ENCODE data around the gene RPP40. TPM values are rescaled to one million over a fixed set of nuclear protein-coding genes. Genes with fewer than 3 reads are reported as not detected.
A peak's percentile ranks its signal among the peaks of the same experiment; 100 is the strongest.

RPP40 gene
- total and polyA plus RNA-seq, 8 donors: 3.3 to 7.3 (median 4.9) TPM; not detected in 2

- peak overlapping the region in 1 of 5 donors; percentile 67 for H3K27ac ChIP-seq
- no peak for TF ChIP-seq POLR2AphosphoS5 (IDR thresholded peaks at IDR 0.05)
- no peaks in the 10 kb centered on the region for H3K27me3 ChIP-seq
- no peaks in the 10 kb centered on the region for H3K36me3 ChIP-seq
- WGBS, 5 donors: 85 to 93% (median 89%) methylated on average over 12 to 13 of the region's 13 CpGs
- peaks cover 0 to 15% (median 7%) of the 10 kb centered on the region in 4 donors for H3K4me1 ChIP-seq
- no peak for DNase-seq
- H3K9me3 ChIP-seq: no peaks in the 10 kb centered on the region
- intact Hi-C loops (cut with DNase I; ENCODE audit: low total_unique reads): no loop called here
- H3K4me3 ChIP-seq: no peak overlapping the region
Measured at GRCh38 chr6:4973415-4973814, 30.4 kb downstream of the RPP40 start.

- H3K9me3 ChIP-seq: no peaks in the 10 kb centered on the region
- H3K27ac ChIP-seq: no peak overlapping the region
- no peaks in the 10 kb centered on the region for H3K36me3 ChIP-seq
- H3K4me1 ChIP-seq: peaks cover 0 to 15% (median 7%) of the 10 kb centered on the region in 4 donors
- DNase-seq: no peak
- TF ChIP-seq POLR2A (IDR thresholded peaks at IDR 0.05) (no peak), POLR2AphosphoS5 (IDR thresholded peaks at IDR 0.05) (no peak), EP300 (IDR thresholded peaks at IDR 0.05) (no peak), CTCF (IDR thresholded peaks at IDR 0.05) (no peak)
- WGBS, 5 donors: 78 to 86% (median 83%) methylated on average over 10 of the region's 10 CpGs
- H3K4me3 ChIP-seq: no peak overlapping the region
- intact Hi-C loops (cut with DNase I; ENCODE audit: low total_unique reads): no loop called here
- H3K27me3 ChIP-seq: no peaks in the 10 kb centered on the region
Measured at GRCh38 chr6:4972438-4972837, 31.4 kb downstream of the RPP40 start.

GRCh38 chr6:4971851-4972250 lies 32.0 kb downstream of the RPP40 start:
- intact Hi-C loops (cut with DNase I; ENCODE audit: low total_unique reads): no loop called here
- Histone ChIP-seq H3K27me3 (no peaks in the 10 kb centered on the region), H3K9me3 (no peaks in the 10 kb centered on the region), H3K4me3 (no peak overlapping the region), H3K4me1 (peaks cover 0 to 15% (median 7%) of the 10 kb centered on the region in 4 donors), H3K27ac (no peak overlapping the region), H3K36me3 (no peaks in the 10 kb centered on the region)
- TF ChIP-seq POLR2A (IDR thresholded peaks at IDR 0.05) (no peak), POLR2AphosphoS5 (IDR thresholded peaks at IDR 0.05) (no peak), EP300 (IDR thresholded peaks at IDR 0.05) (no peak), CTCF (IDR thresholded peaks at IDR 0.05) (no peak)
- DNase-seq: peak in 1 of 2 donors; percentile 30
- WGBS, 5 donors: 75 to 89% (median 84%) methylated on average over 7 of the region's 7 CpGs

GRCh38 chr6:4970739-4971395 lies 33.0 kb downstream of the RPP40 start:
- Histone ChIP-seq H3K4me3 (no peak overlapping the region), H3K9me3 (no peaks in the 10 kb centered on the region), H3K27ac (no peak overlapping the region), H3K4me1 (peaks cover 0 to 17% (median 7%) of the 10 kb centered on the region in 4 donors), H3K27me3 (no peaks in the 10 kb centered on the region), H3K36me3 (no peaks in the 10 kb centered on the region)
- intact Hi-C loops (cut with DNase I; ENCODE audit: low total_unique reads): no loop called here
- DNase-seq: peak in 1 of 2 donors; percentile 43
- TF ChIP-seq POLR2AphosphoS5 (IDR thresholded peaks at IDR 0.05) (no peak), POLR2A (IDR thresholded peaks at IDR 0.05) (no peak), CTCF (IDR thresholded peaks at IDR 0.05) (no peak), EP300 (IDR thresholded peaks at IDR 0.05) (no peak)
- WGBS, 5 donors: 61 to 67% (median 62%) methylated on average over 9 of the region's 9 CpGs

DNA sequence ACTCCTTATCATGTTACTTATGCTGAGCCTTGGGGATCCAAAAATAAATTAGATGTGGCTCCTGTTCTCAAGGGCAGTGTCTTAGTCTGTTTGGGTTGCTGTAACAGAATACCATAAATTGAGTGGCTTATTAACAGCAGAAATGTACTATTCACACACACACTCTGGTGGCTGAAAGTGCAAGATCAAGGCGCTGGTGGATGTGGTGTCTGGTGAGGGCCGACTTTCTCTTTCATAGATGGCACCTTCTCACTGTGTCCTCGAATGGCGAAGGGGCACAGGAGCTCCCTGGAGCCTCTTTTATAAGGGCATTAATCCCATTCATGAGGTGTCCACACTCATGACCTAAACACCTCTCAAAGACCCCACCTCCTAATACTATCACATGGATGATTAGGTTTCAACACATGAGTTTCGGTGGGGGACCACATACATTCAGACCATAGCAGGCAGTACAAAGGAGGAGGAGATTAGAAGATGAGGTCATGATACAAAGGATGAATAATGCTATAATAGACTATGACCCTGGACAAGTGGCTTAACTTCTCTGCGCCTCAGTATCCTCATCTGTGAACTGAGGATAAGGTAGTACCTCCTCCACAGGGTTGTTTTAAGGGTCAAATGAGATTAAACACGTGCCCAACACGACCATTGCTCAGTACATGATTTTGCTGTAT lies 34.1 kb downstream of the RPP40 start:
- Histone ChIP-seq H3K9me3 (no peaks in the 10 kb centered on the region), H3K27ac (no peak overlapping the region), H3K36me3 (no peaks in the 10 kb centered on the region), H3K27me3 (no peaks in the 10 kb centered on the region), H3K4me1 (peaks cover 0 to 24% (median 6%) of the 10 kb centered on the region in 4 donors), H3K4me3 (no peak overlapping the region)
- no peak for DNase-seq
- no peak for TF ChIP-seq POLR2AphosphoS5 (IDR thresholded peaks at IDR 0.05)
- no peak for TF ChIP-seq EP300 (IDR thresholded peaks at IDR 0.05)
- TF ChIP-seq POLR2A (IDR thresholded peaks at IDR 0.05): no peak
- no peak for TF ChIP-seq CTCF (IDR thresholded peaks at IDR 0.05)
- intact Hi-C loops (cut with DNase I; ENCODE audit: low total_unique reads): no loop called here
- 87 to 90% (median 88%) methylated on average over 8 of the region's 8 CpGs for WGBS, 5 donors

All from stomach (tissue), 9 donors.